ENCODE measurements around the gene CDH23. TPM values are rescaled to one million over a fixed set of nuclear protein-coding genes. Genes with fewer than 3 reads are reported as not detected.

CDH23 gene
- total and polyA plus RNA-seq, 8 donors = 1.8 to 22.8 (median 3.0) TPM

- H3K4me3 ChIP-seq = no peak overlapping the region
- no peak for ATAC-seq
- intact Hi-C loops (cut with DNase I) = no loop called here
- no peaks in the 10 kb centered on the region for H3K27me3 ChIP-seq
- H3K4me1 ChIP-seq = no peaks in the 10 kb centered on the region
- TF ChIP-seq, protein P1, sequence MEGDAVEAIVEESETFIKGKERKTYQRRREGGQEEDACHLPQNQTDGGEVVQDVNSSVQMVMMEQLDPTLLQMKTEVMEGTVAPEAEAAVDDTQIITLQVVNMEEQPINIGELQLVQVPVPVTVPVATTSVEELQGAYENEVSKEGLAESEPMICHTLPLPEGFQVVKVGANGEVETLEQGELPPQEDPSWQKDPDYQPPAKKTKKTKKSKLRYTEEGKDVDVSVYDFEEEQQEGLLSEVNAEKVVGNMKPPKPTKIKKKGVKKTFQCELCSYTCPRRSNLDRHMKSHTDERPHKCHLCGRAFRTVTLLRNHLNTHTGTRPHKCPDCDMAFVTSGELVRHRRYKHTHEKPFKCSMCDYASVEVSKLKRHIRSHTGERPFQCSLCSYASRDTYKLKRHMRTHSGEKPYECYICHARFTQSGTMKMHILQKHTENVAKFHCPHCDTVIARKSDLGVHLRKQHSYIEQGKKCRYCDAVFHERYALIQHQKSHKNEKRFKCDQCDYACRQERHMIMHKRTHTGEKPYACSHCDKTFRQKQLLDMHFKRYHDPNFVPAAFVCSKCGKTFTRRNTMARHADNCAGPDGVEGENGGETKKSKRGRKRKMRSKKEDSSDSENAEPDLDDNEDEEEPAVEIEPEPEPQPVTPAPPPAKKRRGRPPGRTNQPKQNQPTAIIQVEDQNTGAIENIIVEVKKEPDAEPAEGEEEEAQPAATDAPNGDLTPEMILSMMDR (IDR thresholded peaks at IDR 0.05) = no peak
- no peaks in the 10 kb centered on the region for H3K36me3 ChIP-seq
- H3K9me3 ChIP-seq = no peaks in the 10 kb centered on the region
- DNase-seq = peak in 1 of 4 donors; percentile 67
- H3K27ac ChIP-seq = no peak overlapping the region
These were observed 135.0 kb downstream of the CDH23 start for GRCh38 chr10:71531485-71532446.

DNA sequence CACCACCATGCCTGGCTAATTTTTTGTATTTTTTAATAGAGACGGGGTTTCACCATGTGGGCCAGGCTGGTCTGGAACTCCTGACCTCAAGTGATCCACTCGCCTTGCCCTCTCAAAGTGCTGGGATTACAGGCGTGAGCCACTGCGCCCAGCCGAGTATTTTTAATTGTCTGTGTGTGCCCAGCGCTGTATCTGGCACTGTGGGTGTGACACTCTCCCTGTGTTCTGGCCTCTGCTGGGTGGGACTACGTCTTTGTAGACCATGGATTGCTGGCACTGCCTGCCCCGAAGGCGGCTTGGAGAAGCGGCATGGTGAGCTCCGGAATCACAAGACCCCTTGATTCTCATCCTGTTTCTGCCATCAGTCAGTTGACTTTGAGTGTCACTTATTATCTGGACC lies 136.2 kb downstream of the CDH23 start:
- intact Hi-C loops (cut with DNase I) = no loop called here
- no peak overlapping the region for H3K27ac ChIP-seq
- no peaks in the 10 kb centered on the region for H3K9me3 ChIP-seq
- H3K4me3 ChIP-seq = no peak overlapping the region
- no peaks in the 10 kb centered on the region for H3K4me1 ChIP-seq
- H3K36me3 ChIP-seq = no peaks in the 10 kb centered on the region
- H3K27me3 ChIP-seq = no peaks in the 10 kb centered on the region
- ATAC-seq (no peak), DNase-seq (peak in 1 of 4 donors; percentile 12)
- TF ChIP-seq, protein P1 (IDR thresholded peaks at IDR 0.05) = no peak

GRCh38 chr10:71533936-71534335 lies 137.2 kb downstream of the CDH23 start:
- no peak for ATAC-seq

GRCh38 chr10:71534568-71535194 lies 138.0 kb downstream of the CDH23 start:
- no peak overlapping the region for H3K27ac ChIP-seq
- no peaks in the 10 kb centered on the region for H3K4me1 ChIP-seq
- intact Hi-C loops (cut with DNase I) = no loop called here
- H3K4me3 ChIP-seq = no peak overlapping the region
- no peaks in the 10 kb centered on the region for H3K27me3 ChIP-seq
- no peaks in the 10 kb centered on the region for H3K36me3 ChIP-seq
- TF ChIP-seq, protein P1 (IDR thresholded peaks at IDR 0.05) = no peak
- DNase-seq (peak in 1 of 4 donors; percentile 28), ATAC-seq (peak; percentile 18)
- H3K9me3 ChIP-seq = no peaks in the 10 kb centered on the region

More at GRCh38 chr10:71533936-71534335, 137.2 kb downstream of the CDH23 start:
- Histone ChIP-seq H3K4me1 (no peaks in the 10 kb centered on the region), H3K4me3 (no peak overlapping the region), H3K27me3 (no peaks in the 10 kb centered on the region), H3K27ac (no peak overlapping the region), H3K36me3 (no peaks in the 10 kb centered on the region), H3K9me3 (no peaks in the 10 kb centered on the region)
- intact Hi-C loops (cut with DNase I) = no loop called here
- TF ChIP-seq, protein P1 (IDR thresholded peaks at IDR 0.05) = no peak
- DNase-seq = peak in 1 of 4 donors; percentile 8

DNA sequence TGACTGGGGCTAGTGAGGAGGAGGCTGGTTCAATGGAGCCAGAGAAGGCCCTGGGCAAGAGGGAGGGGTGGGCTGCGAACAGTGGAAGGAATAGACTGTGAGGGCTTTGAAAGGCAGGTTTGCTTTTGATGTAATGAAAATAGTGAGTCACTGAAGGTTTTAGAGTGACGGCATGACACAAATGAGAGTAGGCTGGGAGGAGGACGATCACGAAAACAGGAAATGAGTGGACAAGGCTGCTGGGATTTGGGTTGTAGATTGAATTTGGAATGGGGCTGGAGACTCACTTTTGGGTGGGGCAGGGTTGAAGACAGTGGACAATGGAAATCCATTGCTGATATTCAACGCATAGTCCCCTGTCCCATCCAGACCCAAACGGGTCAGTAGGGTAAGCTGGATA lies 139.6 kb downstream of the CDH23 start:
- no peak for ATAC-seq
- no peak overlapping the region for H3K27ac ChIP-seq
- H3K27me3 ChIP-seq = no peaks in the 10 kb centered on the region
- H3K36me3 ChIP-seq = no peaks in the 10 kb centered on the region
- DNase-seq = no peak
- intact Hi-C loops (cut with DNase I) = no loop called here
- H3K4me3 ChIP-seq = no peak overlapping the region
- no peaks in the 10 kb centered on the region for H3K4me1 ChIP-seq
- no peaks in the 10 kb centered on the region for H3K9me3 ChIP-seq
- TF ChIP-seq, protein P1 (IDR thresholded peaks at IDR 0.05) = no peak
